HEK293 (cell line): ENCODE data around the gene KLK5.

Experiments used
- GLI2 ChIP-seq: fragments of 450-650 bp; formaldehyde crosslinking; IDR thresholded peaks from 2 replicates; pipeline ENCODE4; 2017; ENCODE audit warnings: missing biosample characterization, missing genetic modification characterization, low read depth, borderline replicate concordance
- IKZF3 ChIP-seq: fragments of 450-650 bp; IDR thresholded peaks from 2 replicates; pipeline ENCODE4 v1.5.0; 2018; ENCODE audit warnings: missing biosample characterization, mild to moderate bottlenecking, missing genetic modification characterization, moderate library complexity
- PRDM4 ChIP-seq: fragments of 450-650 bp; formaldehyde crosslinking; IDR thresholded peaks from 2 replicates; pipeline ENCODE4 v1.5.1; 2017; ENCODE audit warnings: missing biosample characterization, missing genetic modification characterization
- SP2 ChIP-seq: fragments of 450-650 bp; formaldehyde crosslinking; IDR thresholded peaks from 2 replicates; pipeline ENCODE4 v1.5.1; 2016; ENCODE audit warnings: missing biosample characterization, missing genetic modification characterization
- TCF7L2 ChIP-seq: IDR thresholded peaks from 2 replicates; pipeline ENCODE4 v1.6.1; 2011; ENCODE audit warnings: low read depth, mild to moderate bottlenecking, inconsistent platforms, low read length, moderate library complexity, borderline replicate concordance
- YY1 ChIP-seq: fragments of 450-650 bp; formaldehyde crosslinking; IDR thresholded peaks from 2 replicates; pipeline ENCODE4 v1.5.1; 2018; ENCODE audit warnings: missing biosample characterization, missing genetic modification characterization
- ZBTB10 ChIP-seq: fragments of 450-650 bp; formaldehyde crosslinking; IDR thresholded peaks from 2 replicates; pipeline ENCODE4 v1.5.1; 2016; ENCODE audit warnings: missing biosample characterization, missing genetic modification characterization
- ZBTB26 ChIP-seq: fragments of 450-650 bp; formaldehyde crosslinking; optimal IDR thresholded peaks from 2 replicates; pipeline ENCODE3; 2016; ENCODE audit warnings: missing biosample characterization, mild to moderate bottlenecking, missing genetic modification characterization
- ZBTB44 ChIP-seq: fragments of 450-650 bp; IDR thresholded peaks from 2 replicates; pipeline ENCODE4 v1.5.1; 2018; ENCODE audit warnings: missing biosample characterization, mild to moderate bottlenecking, missing genetic modification characterization
- ZNF140 ChIP-seq: fragments of 450-650 bp; formaldehyde crosslinking; IDR thresholded peaks from 2 replicates; pipeline ENCODE4 v1.5.1; 2016; ENCODE audit warnings: missing biosample characterization, missing genetic modification characterization
- ZNF473 ChIP-seq: fragments of 450-650 bp; formaldehyde crosslinking; IDR thresholded peaks from 2 replicates; pipeline ENCODE4 v1.5.1; 2017; ENCODE audit warnings: missing biosample characterization, missing genetic modification characterization
- ZNF664 ChIP-seq: fragments of 450-650 bp; formaldehyde crosslinking; IDR thresholded peaks from 2 replicates; pipeline ENCODE4 v1.5.1; 2016; ENCODE audit warnings: missing biosample characterization, missing genetic modification characterization
- TF ChIP-seq, protein P1 (sequence below): fragments of 450-650 bp; formaldehyde crosslinking; IDR thresholded peaks from 2 replicates; pipeline ENCODE4 v1.5.1; 2016; ENCODE audit warnings: missing biosample characterization, missing genetic modification characterization
- TF ChIP-seq, protein P2 (sequence below): fragments of 450-650 bp; formaldehyde crosslinking; IDR thresholded peaks from 2 replicates; pipeline ENCODE4 v1.5.1; 2016; ENCODE audit warnings: missing biosample characterization, missing genetic modification characterization

GRCh38 chr19:50944795-50945194 is 8.0 kb downstream of the KLK5 start:
- TF ChIP-seq ZBTB10 (tag by site-specific recombination) = no peak
- TF ChIP-seq, protein P1, sequence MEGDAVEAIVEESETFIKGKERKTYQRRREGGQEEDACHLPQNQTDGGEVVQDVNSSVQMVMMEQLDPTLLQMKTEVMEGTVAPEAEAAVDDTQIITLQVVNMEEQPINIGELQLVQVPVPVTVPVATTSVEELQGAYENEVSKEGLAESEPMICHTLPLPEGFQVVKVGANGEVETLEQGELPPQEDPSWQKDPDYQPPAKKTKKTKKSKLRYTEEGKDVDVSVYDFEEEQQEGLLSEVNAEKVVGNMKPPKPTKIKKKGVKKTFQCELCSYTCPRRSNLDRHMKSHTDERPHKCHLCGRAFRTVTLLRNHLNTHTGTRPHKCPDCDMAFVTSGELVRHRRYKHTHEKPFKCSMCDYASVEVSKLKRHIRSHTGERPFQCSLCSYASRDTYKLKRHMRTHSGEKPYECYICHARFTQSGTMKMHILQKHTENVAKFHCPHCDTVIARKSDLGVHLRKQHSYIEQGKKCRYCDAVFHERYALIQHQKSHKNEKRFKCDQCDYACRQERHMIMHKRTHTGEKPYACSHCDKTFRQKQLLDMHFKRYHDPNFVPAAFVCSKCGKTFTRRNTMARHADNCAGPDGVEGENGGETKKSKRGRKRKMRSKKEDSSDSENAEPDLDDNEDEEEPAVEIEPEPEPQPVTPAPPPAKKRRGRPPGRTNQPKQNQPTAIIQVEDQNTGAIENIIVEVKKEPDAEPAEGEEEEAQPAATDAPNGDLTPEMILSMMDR = no peak
- no peak for TF ChIP-seq ZNF140 (tag by site-specific recombination)
- no peak for TF ChIP-seq PRDM4
- TF ChIP-seq GLI2 (tag by site-specific recombination) = no peak
- no peak for TF ChIP-seq TCF7L2
- no peak for TF ChIP-seq ZNF664 (tag by site-specific recombination)
- no peak for TF ChIP-seq IKZF3
- TF ChIP-seq ZNF473 (tag by site-specific recombination) = no peak
- no peak for TF ChIP-seq ZBTB26 (tag by site-specific recombination)
- TF ChIP-seq, protein P2, sequence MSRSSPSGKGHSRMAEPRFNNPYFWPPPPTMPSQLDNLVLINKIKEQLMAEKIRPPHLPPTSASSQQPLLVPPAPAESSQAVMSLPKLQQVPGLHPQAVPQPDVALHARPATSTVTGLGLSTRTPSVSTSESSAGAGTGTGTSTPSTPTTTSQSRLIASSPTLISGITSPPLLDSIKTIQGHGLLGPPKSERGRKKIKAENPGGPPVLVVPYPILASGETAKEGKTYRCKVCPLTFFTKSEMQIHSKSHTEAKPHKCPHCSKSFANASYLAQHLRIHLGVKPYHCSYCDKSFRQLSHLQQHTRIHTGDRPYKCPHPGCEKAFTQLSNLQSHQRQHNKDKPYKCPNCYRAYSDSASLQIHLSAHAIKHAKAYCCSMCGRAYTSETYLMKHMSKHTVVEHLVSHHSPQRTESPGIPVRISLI (tag by site-specific recombination) = no peak
- TF ChIP-seq ZBTB44 (tag by site-specific recombination) = no peak
- TF ChIP-seq YY1 (tag by site-specific recombination) = no peak
- TF ChIP-seq SP2 (tag by site-specific recombination) = no peak
